ENCODE results near the gene SIGLEC11. TPM values are rescaled to one million over a fixed set of nuclear protein-coding genes. Genes with fewer than 3 reads are reported as not detected.

The SIGLEC11 gene
- total RNA-seq: not detected in 2 replicates

DNA sequence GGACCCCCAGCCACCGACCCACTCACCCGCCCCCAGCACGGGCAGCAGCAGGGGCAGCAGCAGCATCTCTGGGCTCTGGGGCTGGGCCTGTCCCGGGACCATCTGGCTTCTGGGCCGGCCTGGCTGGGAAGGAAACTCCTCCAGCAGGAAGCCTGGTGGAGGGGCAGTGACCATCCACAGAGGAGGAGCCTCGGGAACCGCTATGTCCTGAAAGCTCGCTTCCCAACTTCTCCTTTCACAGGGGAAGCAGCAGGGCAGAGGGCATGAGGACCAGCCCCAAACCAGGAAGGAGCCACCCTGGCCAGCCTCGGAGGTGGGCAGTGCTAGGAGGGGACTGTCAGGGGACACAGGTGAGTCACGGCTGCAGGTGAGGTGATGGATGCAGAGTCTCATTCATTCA is at the start of gene SIGLEC11:
TSS of gene SIGLEC11 (minus strand) at position 193 of the 400 bp plus-strand sequence. CDS start at position 102, 91 bp downstream.

DNA sequence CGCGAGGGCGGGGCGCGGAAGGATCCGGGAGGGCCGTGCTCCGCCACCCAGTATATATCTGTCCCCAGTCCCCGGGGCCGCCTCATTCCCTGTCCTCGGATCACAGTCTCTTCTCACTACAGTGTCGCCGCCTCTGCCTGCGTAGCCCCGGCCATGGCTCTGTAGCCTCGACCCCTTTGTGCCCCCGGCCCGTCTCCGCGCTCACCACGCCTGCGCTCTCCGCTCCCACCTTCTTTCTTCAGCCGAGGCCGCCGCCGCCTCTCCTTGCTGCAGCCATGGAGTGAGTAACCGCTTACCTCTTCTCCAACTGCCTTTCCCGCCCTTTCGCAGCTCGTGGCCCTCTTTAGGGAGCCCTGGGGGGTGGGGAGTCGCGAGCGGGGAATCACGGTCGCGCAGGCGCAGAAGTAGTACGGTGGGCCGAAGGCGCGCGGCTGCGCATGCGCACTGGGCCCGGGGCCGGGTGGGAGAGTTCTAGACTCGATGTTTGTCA is 31.8 kb downstream of the SIGLEC11 start, which contains the start of the genes ATF5 and NUP62:
TSS of gene ATF5 (plus strand) at position 85 of the 490 bp plus-strand sequence. CDS start 1,646 bp downstream, outside the sequence.
TSS of gene NUP62 (minus strand) at position 384 of the 490 bp plus-strand sequence. CDS start 19,697 bp downstream, outside the sequence.

Other genes starting within 250 kb of the SIGLEC11 start
- gene TSKS, start 197.9 kb downstream of the SIGLEC11 start, total RNA-seq: 0.17 and 0.44 TPM in 2 replicates
- gene AP2A1, start 194.2 kb downstream of the SIGLEC11 start, total RNA-seq: 110 and 154 TPM in 2 replicates
- gene FUZ, start 147.9 kb downstream of the SIGLEC11 start, total RNA-seq: 30.4 and 46.0 TPM in 2 replicates
- gene MED25, start 142.9 kb downstream of the SIGLEC11 start, total RNA-seq: 17.7 and 26.9 TPM in 2 replicates
- gene PTOV1, start 110.0 kb downstream of the SIGLEC11 start, total RNA-seq: 58.6 and 81.0 TPM in 2 replicates
- 43.3 and 55.9 TPM in 2 replicates for gene PNKP, start 93.6 kb downstream of the SIGLEC11 start, total RNA-seq
- gene AKT1S1, start 83.8 kb downstream of the SIGLEC11 start, total RNA-seq: 11.8 and 18.9 TPM in 2 replicates
- 21.4 and 24.8 TPM in 2 replicates for gene TBC1D17, start 83.5 kb downstream of the SIGLEC11 start, total RNA-seq
- gene IL4I1, start 64.3 kb downstream of the SIGLEC11 start, total RNA-seq: 1.0 and 1.3 TPM in 2 replicates
- 19.9 and 30.4 TPM in 2 replicates for gene ATF5, start 32.0 kb downstream of the SIGLEC11 start, total RNA-seq
- 28.1 TPM in 2 replicates for gene NUP62, start 31.7 kb downstream of the SIGLEC11 start, total RNA-seq
- gene VRK3, start 64.2 kb upstream of the SIGLEC11 start, total RNA-seq: 32.9 and 34.4 TPM in 2 replicates
- gene ZNF473, start 64.8 kb upstream of the SIGLEC11 start, total RNA-seq: 5.6 and 6.0 TPM in 2 replicates
- gene IZUMO2, start 202.1 kb upstream of the SIGLEC11 start, total RNA-seq: not detected in 2 replicates
- not detected in 2 replicates for gene MYH14, start 242.4 kb upstream of the SIGLEC11 start, total RNA-seq

All from smooth muscle cell of trachea (primary cell).